ENCODE measurements around the gene PTPN21. TPM values are rescaled to one million over a fixed set of nuclear protein-coding genes. Genes with fewer than 3 reads are reported as not detected.

PTPN21 gene
- total and polyA plus RNA-seq, 2 of the 13 experiments (the other 11 are each of a cell fraction or from before 2014, with no cell fraction given) = 2.0 to 3.7 TPM

DNA sequence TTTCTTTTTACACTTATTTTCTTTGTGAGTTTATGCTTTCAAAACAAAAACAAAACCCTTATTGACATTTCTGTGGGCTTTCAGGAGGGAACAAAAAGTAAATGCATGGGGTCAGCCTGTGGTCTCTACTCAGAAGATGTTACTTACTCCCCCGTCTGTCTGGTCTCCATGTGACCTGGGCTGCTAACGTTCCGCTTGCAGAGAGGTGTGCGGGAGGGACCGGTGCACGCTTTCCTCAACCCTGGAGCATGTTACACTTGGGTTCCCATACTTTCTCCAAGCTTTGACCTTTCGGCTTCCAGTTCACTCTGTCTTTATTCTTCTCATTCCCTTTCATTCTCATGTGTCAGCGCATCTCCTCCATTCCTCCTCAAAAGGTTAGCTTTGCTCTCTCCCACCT lies 44.5 kb upstream of the PTPN21 start:
- Histone ChIP-seq H3K4me2 (ENCODE audit: low read depth, low read length) (no peak overlapping the region), H3K27me3 (ENCODE audit: control insufficient read depth in 1 of 2, insufficient read depth in 2 of 2, low read length in 2 of 2) (no peaks in the 10 kb centered on the region), H3K9ac (ENCODE audit: insufficient read depth, low read depth, low read length) (no peak overlapping the region), H3K27ac (ENCODE audit: extremely low read length, insufficient read depth, low read length) (no peak overlapping the region), H2AFZ (ENCODE audit: low read length) (no peak overlapping the region), H3K4me3 (replicated peaks in 1 of 3; ENCODE audit: insufficient read depth in 1 of 3, low read depth in 2 of 3, low read length in 3 of 3) (no peak overlapping the region), H3K4me1 (ENCODE audit: insufficient read depth, low read length) (peaks cover 8% of the 10 kb centered on the region; the same call in 1 of the 2 replicates), H4K20me1 (ENCODE audit: insufficient read depth, low read length) (no peaks in the 10 kb centered on the region), H3K9me3 (ENCODE audit: low read length) (no peaks in the 10 kb centered on the region), H3K36me3 (replicated peaks in 1 of 2; ENCODE audit: control insufficient read depth in 1 of 2, insufficient read depth in 2 of 2, low read length in 2 of 2) (peaks cover 39 to 86% of the 10 kb centered on the region in 2 experiments), H3K79me2 (ENCODE audit: insufficient read depth, low read length) (no peaks in the 10 kb centered on the region)
- ATAC-seq (no peak), DNase-seq (ENCODE audit: low spot score) (no peak), FAIRE-seq (no peak)
- intact Hi-C loops (cut with micrococcal nuclease; ENCODE audit: unreplicated experiment) = no loop called here
- TF ChIP-seq ZGPAT (CRISPR knock-in tag; IDR thresholded peaks at IDR 0.05) = no peak
- no peak for TF ChIP-seq SP4 (CRISPR knock-in tag; IDR thresholded peaks at IDR 0.05)
- TF ChIP-seq KAT7 (CRISPR knock-in tag; IDR thresholded peaks at IDR 0.05; ENCODE audit: borderline replicate concordance) = no peak
- TF ChIP-seq NFKBIZ (CRISPR knock-in tag; IDR thresholded peaks at IDR 0.05) = no peak
- TF ChIP-seq ZNF33A (CRISPR knock-in tag; IDR thresholded peaks at IDR 0.05; ENCODE audit: borderline replicate concordance) = no peak
- no peak for TF ChIP-seq ZNF564 (CRISPR knock-in tag; IDR thresholded peaks at IDR 0.05)
- no peak for TF ChIP-seq HHEX (CRISPR knock-in tag; IDR thresholded peaks at IDR 0.05)
- no peak for TF ChIP-seq ZNF180 (CRISPR knock-in tag; IDR thresholded peaks at IDR 0.05; ENCODE audit: borderline replicate concordance, low read depth)
- TF ChIP-seq, protein P1, sequence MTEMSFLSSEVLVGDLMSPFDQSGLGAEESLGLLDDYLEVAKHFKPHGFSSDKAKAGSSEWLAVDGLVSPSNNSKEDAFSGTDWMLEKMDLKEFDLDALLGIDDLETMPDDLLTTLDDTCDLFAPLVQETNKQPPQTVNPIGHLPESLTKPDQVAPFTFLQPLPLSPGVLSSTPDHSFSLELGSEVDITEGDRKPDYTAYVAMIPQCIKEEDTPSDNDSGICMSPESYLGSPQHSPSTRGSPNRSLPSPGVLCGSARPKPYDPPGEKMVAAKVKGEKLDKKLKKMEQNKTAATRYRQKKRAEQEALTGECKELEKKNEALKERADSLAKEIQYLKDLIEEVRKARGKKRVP (CRISPR knock-in tag; IDR thresholded peaks at IDR 0.05) = no peak
- TF ChIP-seq ZNF879 (CRISPR knock-in tag; IDR thresholded peaks at IDR 0.05) = no peak
- TF ChIP-seq, protein P2, sequence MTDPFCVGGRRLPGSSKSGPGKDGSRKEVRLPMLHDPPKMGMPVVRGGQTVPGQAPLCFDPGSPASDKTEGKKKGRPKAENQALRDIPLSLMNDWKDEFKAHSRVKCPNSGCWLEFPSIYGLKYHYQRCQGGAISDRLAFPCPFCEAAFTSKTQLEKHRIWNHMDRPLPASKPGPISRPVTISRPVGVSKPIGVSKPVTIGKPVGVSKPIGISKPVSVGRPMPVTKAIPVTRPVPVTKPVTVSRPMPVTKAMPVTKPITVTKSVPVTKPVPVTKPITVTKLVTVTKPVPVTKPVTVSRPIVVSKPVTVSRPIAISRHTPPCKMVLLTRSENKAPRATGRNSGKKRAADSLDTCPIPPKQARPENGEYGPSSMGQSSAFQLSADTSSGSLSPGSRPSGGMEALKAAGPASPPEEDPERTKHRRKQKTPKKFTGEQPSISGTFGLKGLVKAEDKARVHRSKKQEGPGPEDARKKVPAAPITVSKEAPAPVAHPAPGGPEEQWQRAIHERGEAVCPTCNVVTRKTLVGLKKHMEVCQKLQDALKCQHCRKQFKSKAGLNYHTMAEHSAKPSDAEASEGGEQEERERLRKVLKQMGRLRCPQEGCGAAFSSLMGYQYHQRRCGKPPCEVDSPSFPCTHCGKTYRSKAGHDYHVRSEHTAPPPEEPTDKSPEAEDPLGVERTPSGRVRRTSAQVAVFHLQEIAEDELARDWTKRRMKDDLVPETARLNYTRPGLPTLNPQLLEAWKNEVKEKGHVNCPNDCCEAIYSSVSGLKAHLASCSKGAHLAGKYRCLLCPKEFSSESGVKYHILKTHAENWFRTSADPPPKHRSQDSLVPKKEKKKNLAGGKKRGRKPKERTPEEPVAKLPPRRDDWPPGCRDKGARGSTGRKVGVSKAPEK (CRISPR knock-in tag; IDR thresholded peaks at IDR 0.05; ENCODE audit: borderline replicate concordance) = no peak
- no peak for TF ChIP-seq JUND (CRISPR knock-in tag; IDR thresholded peaks at IDR 0.05)
- no peak for TF ChIP-seq ZFP36L2 (CRISPR knock-in tag; IDR thresholded peaks at IDR 0.05)
- no peak for TF ChIP-seq SETDB1 (CRISPR knock-in tag; IDR thresholded peaks at IDR 0.05; ENCODE audit: borderline replicate concordance)
- TF ChIP-seq NFKB2 (CRISPR knock-in tag; IDR thresholded peaks at IDR 0.05; ENCODE audit: borderline replicate concordance) = no peak
- no peak for TF ChIP-seq ATAD3A (CRISPR knock-in tag; IDR thresholded peaks at IDR 0.05)
- no peak for TF ChIP-seq TIGD3 (CRISPR knock-in tag; IDR thresholded peaks at IDR 0.05; ENCODE audit: borderline replicate concordance)
- TF ChIP-seq, protein P3, sequence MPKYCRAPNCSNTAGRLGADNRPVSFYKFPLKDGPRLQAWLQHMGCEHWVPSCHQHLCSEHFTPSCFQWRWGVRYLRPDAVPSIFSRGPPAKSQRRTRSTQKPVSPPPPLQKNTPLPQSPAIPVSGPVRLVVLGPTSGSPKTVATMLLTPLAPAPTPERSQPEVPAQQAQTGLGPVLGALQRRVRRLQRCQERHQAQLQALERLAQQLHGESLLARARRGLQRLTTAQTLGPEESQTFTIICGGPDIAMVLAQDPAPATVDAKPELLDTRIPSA (CRISPR knock-in tag; IDR thresholded peaks at IDR 0.05; ENCODE audit: borderline replicate concordance) = no peak
- TF ChIP-seq ZNF33B (CRISPR knock-in tag; IDR thresholded peaks at IDR 0.05) = no peak
- in situ Hi-C loops (cut with HindIII; ENCODE audit: extremely low pct_ligation_motif_present, low pct_unique_long_range_greater_than_20kb) = no loop called here
- ChIA-PET CTCF (ENCODE audit: low intra/inter-chr PET ratio, low total read pairs) (no interaction called here), POLR2A (no interaction called here)
- BruUV-seq (replicated peaks) = no TSS peak
- WGBS (ENCODE audit: low lambda C conversion rate) = 95% methylated on average over 8 of the region's 8 CpGs
